Panc1 (cell line): ENCODE measurements around the gene SNX24. TPM values are rescaled to one million over a fixed set of nuclear protein-coding genes. Genes with fewer than 3 reads are reported as not detected.

Source experiments
- ATAC-seq: fragments of 200-7000 bp; cut with Tn5 transposase; 2 replicates; pipeline ENCODE4 v1.9.1; 2020; ENCODE audit warnings: mild to moderate bottlenecking, moderate library complexity
- BruUV-seq: library from RNA; stranded (reverse); fragments of 400-500 nt; replicated peaks from 2 replicates; lab custom pipeline; 2021; lab: Mats Ljungman, UMichigan
- CTCF ChIA-PET: fragments of 300-600 bp; sonication (Branson Sonifier 250); formaldehyde crosslinking; loops from one replicate; lab custom pipeline; 2022; ENCODE audit warnings: antibody characterized with exemption; lab: Charles Lee
- POLR2A ChIA-PET: fragments of 300-600 bp; sonication (Branson Sonifier 250); formaldehyde crosslinking; loops from one replicate; lab custom pipeline; 2022; ENCODE audit warnings: antibody characterized with exemption; lab: Charles Lee
- DNase-seq: peaks from one replicate; pipeline ENCODE4 v3.0.0-alpha.2; 2010; ENCODE audit warnings: low read depth, low spot score
- H3K27ac ChIP-seq: 2 replicates; pipeline ENCODE4 v1.5.1; 2011; ENCODE audit warnings: mild to moderate bottlenecking, low read length, inconsistent platforms
- H3K27me3 ChIP-seq: fragments of 200-500 bp; sonication (Bioruptor generic); 2 replicates; pipeline ENCODE4 v1.6.0; 2014; ENCODE audit warnings: low read length, inconsistent platforms; ENCODE audit not compliant: control insufficient read depth, insufficient read depth
- H3K36me3 ChIP-seq: fragments of 200-500 bp; sonication (Bioruptor generic); 2 replicates; pipeline ENCODE4 v1.5.1; 2014; ENCODE audit warnings: inconsistent platforms, mild to moderate bottlenecking, low read length, moderate library complexity; ENCODE audit not compliant: control insufficient read depth, insufficient read depth
- H3K4me1 ChIP-seq: 2 replicates; pipeline ENCODE4 v1.5.1; 2011; ENCODE audit warnings: inconsistent platforms, mild to moderate bottlenecking, low read length, moderate library complexity; ENCODE audit not compliant: control insufficient read depth, insufficient read depth
- H3K4me3 ChIP-seq, 2 experiments: 2 replicates each; pipeline ENCODE4 v1.5.1; 2011 to 2012; ENCODE audit warnings: low read depth in 2 of 2, low read length in 2 of 2, mild to moderate bottlenecking in 2 of 2, inconsistent platforms in 1 of 2, moderate library complexity in 1 of 2
- H3K9me3 ChIP-seq: fragments of 200-500 bp; sonication (Bioruptor generic); 2 replicates; pipeline ENCODE4 v1.5.1; 2014; ENCODE audit warnings: low read depth, mild to moderate bottlenecking, inconsistent platforms, low read length, moderate library complexity; ENCODE audit not compliant: control insufficient read depth, insufficient read depth
- POLR2AphosphoS5 ChIP-seq: IDR thresholded peaks from 2 replicates; pipeline ENCODE4 v1.6.1; 2012; ENCODE audit warnings: mild to moderate bottlenecking, low read depth, low read length, moderate library complexity
- SIN3A ChIP-seq: IDR thresholded peaks from 2 replicates; pipeline ENCODE4 v1.6.1; 2012; ENCODE audit warnings: low read depth, mild to moderate bottlenecking, low read length, moderate library complexity, borderline replicate concordance; ENCODE audit not compliant: insufficient read depth
- TCF7L2 ChIP-seq: IDR thresholded peaks from 2 replicates; pipeline ENCODE4 v1.6.1; 2011; ENCODE audit warnings: mild to moderate bottlenecking, low read depth, low read length, inconsistent platforms
- in situ Hi-C: cut with HindIII; loops from 2 replicates; pipeline ENCODE4 v1.10.0; 2016; ENCODE audit warnings: low sequenced_read_pairs, low pct_unique_long_range_greater_than_20kb
- intact Hi-C: fragments of 100-400 bp; cut with micrococcal nuclease; formaldehyde crosslinking; loops from one replicate; pipeline ENCODE4 v1.10.0; 2022; ENCODE audit not compliant: unreplicated experiment
- total RNA-seq: library from RNA; stranded (reverse); gene quantifications from one replicate; pipeline ENCODE4 v1.2.1, GENCODE V29; 2021; ENCODE audit not compliant: unreplicated experiment
- TF ChIP-seq, protein P1 (sequence below): fragments of 450-650 bp; IDR thresholded peaks from 2 replicates; pipeline ENCODE4 v1.5.1; 2017; ENCODE audit warnings: mild to moderate bottlenecking
- TF ChIP-seq, protein P2 (sequence below), 2 experiments: IDR thresholded peaks; 2 replicates each; pipeline ENCODE4 v1.6.1; 2011 to 2012; ENCODE audit warnings: low read depth in 2 of 2, control low read depth in 1 of 2, low read length in 1 of 2, mild to moderate bottlenecking in 1 of 2, moderate library complexity in 1 of 2; ENCODE audit not compliant: insufficient read depth in 1 of 2

Gene SNX24
- total RNA-seq, 1 experiment from 2014 or later, result 32.8 TPM

DNA sequence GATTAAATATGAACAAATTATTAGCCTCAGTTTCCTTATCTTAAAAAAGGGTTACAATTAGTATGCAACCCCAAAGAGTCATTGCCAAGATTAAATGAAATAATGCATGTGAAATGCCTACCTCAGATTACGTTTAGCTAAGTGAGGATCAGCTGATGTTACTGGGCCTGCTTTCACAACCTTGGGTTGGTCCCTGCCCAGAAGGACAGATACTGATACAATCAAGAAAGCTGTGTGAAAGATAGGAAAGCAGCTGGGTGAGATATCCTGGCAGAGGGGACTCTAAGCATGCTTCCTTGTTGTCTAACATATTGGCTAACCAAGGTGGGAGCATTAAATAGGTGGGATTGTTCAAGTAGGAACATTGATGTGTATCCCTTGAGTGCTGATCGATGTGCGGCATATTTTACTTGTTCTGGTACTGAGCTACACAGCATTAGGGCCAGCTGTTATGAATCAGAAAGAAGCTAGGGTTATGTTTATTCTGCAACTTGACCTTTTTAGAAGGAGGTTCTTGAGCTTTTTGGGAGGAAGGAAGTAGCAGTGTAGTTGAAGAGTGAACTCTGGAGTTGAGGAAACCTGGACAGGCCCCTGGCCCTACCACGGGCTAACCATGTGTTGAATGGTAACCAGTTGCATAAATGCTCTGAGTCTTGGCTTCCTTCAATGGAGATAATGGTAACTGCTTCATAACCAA is 28.9 kb downstream of the SNX24 start:
- CTCF ChIA-PET, result no interaction called here

DNA sequence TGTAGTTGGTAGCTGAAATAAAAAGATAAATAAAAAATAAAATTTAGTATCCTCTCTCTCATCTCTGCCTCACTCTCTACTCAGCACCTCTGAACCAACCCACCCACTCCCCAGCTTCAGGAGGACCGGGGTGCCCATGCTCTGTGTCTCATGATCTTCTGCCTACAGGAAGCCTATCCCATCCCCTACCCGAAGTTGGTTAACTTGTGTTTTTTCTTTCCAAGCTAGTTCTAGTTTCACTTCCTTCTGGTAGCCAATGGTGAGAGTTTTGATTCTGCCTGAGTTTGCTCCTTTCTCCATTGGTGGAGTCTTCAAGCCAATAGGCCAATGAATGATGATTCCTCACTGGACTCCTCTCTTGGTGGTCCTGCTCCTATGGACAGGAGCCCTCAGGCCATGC is 32.1 kb downstream of the SNX24 start:
- BruUV-seq, result no TSS peak
- ChIA-PET CTCF (no interaction called here), POLR2A (no interaction called here)
- Histone ChIP-seq H3K9me3 (no peaks in the 10 kb centered on the region), H3K27me3 (no peaks in the 10 kb centered on the region), H3K36me3 (no peaks in the 10 kb centered on the region), H3K4me3 (no peak overlapping the region), H3K27ac (no peak overlapping the region), H3K4me1 (no peaks in the 10 kb centered on the region)
- in situ Hi-C loops (no loop called here), intact Hi-C loops (no loop called here)
- TF ChIP-seq, protein P1, sequence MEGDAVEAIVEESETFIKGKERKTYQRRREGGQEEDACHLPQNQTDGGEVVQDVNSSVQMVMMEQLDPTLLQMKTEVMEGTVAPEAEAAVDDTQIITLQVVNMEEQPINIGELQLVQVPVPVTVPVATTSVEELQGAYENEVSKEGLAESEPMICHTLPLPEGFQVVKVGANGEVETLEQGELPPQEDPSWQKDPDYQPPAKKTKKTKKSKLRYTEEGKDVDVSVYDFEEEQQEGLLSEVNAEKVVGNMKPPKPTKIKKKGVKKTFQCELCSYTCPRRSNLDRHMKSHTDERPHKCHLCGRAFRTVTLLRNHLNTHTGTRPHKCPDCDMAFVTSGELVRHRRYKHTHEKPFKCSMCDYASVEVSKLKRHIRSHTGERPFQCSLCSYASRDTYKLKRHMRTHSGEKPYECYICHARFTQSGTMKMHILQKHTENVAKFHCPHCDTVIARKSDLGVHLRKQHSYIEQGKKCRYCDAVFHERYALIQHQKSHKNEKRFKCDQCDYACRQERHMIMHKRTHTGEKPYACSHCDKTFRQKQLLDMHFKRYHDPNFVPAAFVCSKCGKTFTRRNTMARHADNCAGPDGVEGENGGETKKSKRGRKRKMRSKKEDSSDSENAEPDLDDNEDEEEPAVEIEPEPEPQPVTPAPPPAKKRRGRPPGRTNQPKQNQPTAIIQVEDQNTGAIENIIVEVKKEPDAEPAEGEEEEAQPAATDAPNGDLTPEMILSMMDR, result no peak
- TF ChIP-seq SIN3A, result no peak
- TF ChIP-seq, protein P2, sequence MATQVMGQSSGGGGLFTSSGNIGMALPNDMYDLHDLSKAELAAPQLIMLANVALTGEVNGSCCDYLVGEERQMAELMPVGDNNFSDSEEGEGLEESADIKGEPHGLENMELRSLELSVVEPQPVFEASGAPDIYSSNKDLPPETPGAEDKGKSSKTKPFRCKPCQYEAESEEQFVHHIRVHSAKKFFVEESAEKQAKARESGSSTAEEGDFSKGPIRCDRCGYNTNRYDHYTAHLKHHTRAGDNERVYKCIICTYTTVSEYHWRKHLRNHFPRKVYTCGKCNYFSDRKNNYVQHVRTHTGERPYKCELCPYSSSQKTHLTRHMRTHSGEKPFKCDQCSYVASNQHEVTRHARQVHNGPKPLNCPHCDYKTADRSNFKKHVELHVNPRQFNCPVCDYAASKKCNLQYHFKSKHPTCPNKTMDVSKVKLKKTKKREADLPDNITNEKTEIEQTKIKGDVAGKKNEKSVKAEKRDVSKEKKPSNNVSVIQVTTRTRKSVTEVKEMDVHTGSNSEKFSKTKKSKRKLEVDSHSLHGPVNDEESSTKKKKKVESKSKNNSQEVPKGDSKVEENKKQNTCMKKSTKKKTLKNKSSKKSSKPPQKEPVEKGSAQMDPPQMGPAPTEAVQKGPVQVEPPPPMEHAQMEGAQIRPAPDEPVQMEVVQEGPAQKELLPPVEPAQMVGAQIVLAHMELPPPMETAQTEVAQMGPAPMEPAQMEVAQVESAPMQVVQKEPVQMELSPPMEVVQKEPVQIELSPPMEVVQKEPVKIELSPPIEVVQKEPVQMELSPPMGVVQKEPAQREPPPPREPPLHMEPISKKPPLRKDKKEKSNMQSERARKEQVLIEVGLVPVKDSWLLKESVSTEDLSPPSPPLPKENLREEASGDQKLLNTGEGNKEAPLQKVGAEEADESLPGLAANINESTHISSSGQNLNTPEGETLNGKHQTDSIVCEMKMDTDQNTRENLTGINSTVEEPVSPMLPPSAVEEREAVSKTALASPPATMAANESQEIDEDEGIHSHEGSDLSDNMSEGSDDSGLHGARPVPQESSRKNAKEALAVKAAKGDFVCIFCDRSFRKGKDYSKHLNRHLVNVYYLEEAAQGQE (IDR thresholded peaks at IDR 0.05; ENCODE audit: insufficient read depth in 1 of 2, low read depth in 2 of 2, low read length in 1 of 2), result no peak
- no peak for TF ChIP-seq POLR2AphosphoS5
- TF ChIP-seq TCF7L2, result no peak
- DNase-seq, result no peak
- no peak for ATAC-seq

More for the DNA sequence above, 28.9 kb downstream of the SNX24 start:
- Histone ChIP-seq H3K9me3 (no peaks in the 10 kb centered on the region), H3K27me3 (no peaks in the 10 kb centered on the region), H3K36me3 (no peaks in the 10 kb centered on the region), H3K27ac (no peak overlapping the region), H3K4me1 (no peaks in the 10 kb centered on the region), H3K4me3 (no peak overlapping the region)
- POLR2A ChIA-PET, result no interaction called here
- intact Hi-C loops, result no loop called here
- ATAC-seq (no peak), DNase-seq (no peak)
- TF ChIP-seq TCF7L2 (no peak), POLR2AphosphoS5 (no peak), SIN3A (no peak)
- TF ChIP-seq, protein P1, result no peak
- TF ChIP-seq, protein P2 (IDR thresholded peaks at IDR 0.05; ENCODE audit: insufficient read depth in 1 of 2, low read depth in 2 of 2, low read length in 1 of 2), result no peak
- BruUV-seq, result no TSS peak
- in situ Hi-C loops, result no loop called here
